ENCODE results near the gene KLHL29. TPM values are rescaled to one million over a fixed set of nuclear protein-coding genes. Genes with fewer than 3 reads are reported as not detected.

Gene KLHL29
- total and polyA plus RNA-seq, 10 of the 15 experiments (the other 5 are each of a cell fraction or from before 2014, with no cell fraction given), result 1.4 to 19.5 (median 6.1) TPM

GRCh38 chr2:23486684-23487075 lies 101.7 kb downstream of the KLHL29 start (continued):
- no peak for TF ChIP-seq ZNF592 (IDR thresholded peaks at IDR 0.05)
- TF ChIP-seq NFIC (IDR thresholded peaks at IDR 0.05; ENCODE audit: low read depth, low read length), result no peak
- no peak for TF ChIP-seq RB1 (IDR thresholded peaks at IDR 0.05; ENCODE audit: borderline replicate concordance)
- TF ChIP-seq BCL3 (IDR thresholded peaks at IDR 0.05; ENCODE audit: borderline replicate concordance, insufficient read depth, low read depth, low read length, poor library complexity, severe bottlenecking), result no peak
- no peak for TF ChIP-seq ZNF24 (IDR thresholded peaks at IDR 0.05)
